Measurements from ENCODE around the gene OTOA. TPM values are rescaled to one million over a fixed set of nuclear protein-coding genes. Genes with fewer than 3 reads are reported as not detected.

Gene OTOA
- total RNA-seq, 1 donor from 2014 or later, result 0.10 TPM

Small RNAs within 50 kb of the gene (small RNA-seq; reads per million reads assigned to genes)
- gene RNU6-1005P (ENCODE audit: low replicate concordance) (not detected), gene RNU6-196P (ENCODE audit: low replicate concordance) (not detected)

Other genes starting within 250 kb of the OTOA start
- gene METTL9, start 64.4 kb upstream of the OTOA start, total RNA-seq, result 164 TPM
- gene IGSF6, start 11.4 kb upstream of the OTOA start, total RNA-seq, result 1.3 TPM
- 53.0 TPM for gene NPIPB4, start 193.8 kb downstream of the OTOA start, total RNA-seq

Measured in tongue (tissue), 2 donors.